Prostate gland (tissue), 2 donors: Measurements from ENCODE around the gene CST7.

Experiments used
- CTCF ChIP-seq, 4 experiments: fragments of 200-600 bp in 2 of 4; fragments of 450-650 bp in 2 of 4; sonication (generic) in 2 of 4; IDR thresholded peaks; 1 replicate in 3 of 4; 2 replicates in 1 of 4; pipeline ENCODE4 v1.5.1; 2016 to 2019; ENCODE audit warnings: antibody characterized with exemption in 4 of 4, mild to moderate bottlenecking in 2 of 4, moderate library complexity in 2 of 4
- POLR2A ChIP-seq: fragments of 450-650 bp; IDR thresholded peaks from one replicate; pipeline ENCODE4 v1.6.1; 2016; ENCODE audit warnings: antibody characterized with exemption, mild to moderate bottlenecking
- POLR2AphosphoS5 ChIP-seq: sonication (generic); formaldehyde crosslinking; IDR thresholded peaks from one replicate; pipeline ENCODE4 v1.6.1; 2017; ENCODE audit warnings: antibody characterized with exemption

DNA sequence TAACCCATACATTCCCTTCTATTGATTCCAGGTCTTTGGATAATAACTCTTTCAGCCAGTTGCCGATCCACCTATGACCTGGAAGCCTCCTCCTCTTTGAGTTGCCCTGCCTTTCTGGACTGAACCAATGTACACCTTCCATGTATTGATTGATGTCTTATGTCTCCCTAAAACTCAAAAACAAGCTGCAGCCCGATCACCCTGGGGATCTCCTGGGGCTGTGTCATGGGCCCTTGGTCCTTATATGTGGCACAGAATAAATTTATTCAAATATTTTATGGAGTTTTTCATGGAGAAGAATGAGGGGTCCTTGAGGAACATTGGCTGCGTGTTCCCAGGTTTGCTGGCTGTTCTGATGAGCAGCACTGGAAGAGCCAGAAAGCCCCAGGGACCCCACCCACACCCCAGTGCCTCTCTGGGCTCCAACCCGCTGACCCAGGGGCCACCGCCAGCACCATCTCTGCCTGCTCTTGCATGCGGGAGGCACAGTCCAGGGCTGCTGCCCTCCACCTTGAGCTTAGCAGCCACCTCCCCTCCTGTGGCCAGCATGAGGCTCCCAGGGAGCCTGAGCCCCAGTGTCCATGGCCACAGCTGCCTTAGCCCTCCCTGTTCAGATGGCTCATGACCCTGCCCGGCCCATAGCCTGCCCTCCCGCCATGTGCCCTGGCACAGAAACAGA, 36.5 kb upstream of the CST7 start:
- TF ChIP-seq POLR2A (no peak), CTCF (IDR thresholded peaks at IDR 0.05) (no peak), POLR2AphosphoS5 (no peak)
